Coronary artery (tissue), 2 donors: ENCODE results near the gene CEP128.
A peak's percentile ranks its signal among the peaks of the same experiment; 100 is the strongest.

Experiments used
- DNase-seq: peaks from one replicate; pipeline ENCODE4 v3.0.0-alpha.2; 2017; ENCODE audit warnings: low spot score
- H3K27ac ChIP-seq, 2 donors: fragments of 200-600 bp; sonication (generic); one replicate each; pipeline ENCODE4 v1.5.1; 2016 to 2019
- H3K4me3 ChIP-seq: fragments of 200-600 bp; sonication (generic); 2 replicates; pipeline ENCODE4 v1.5.1; 2016; ENCODE audit warnings: mild to moderate bottlenecking, moderate library complexity
- CTCF ChIP-seq: fragments of 200-600 bp; sonication (generic); IDR thresholded peaks from one replicate; pipeline ENCODE4 v1.5.1; 2019; ENCODE audit warnings: antibody characterized with exemption

The CEP128 gene

DNA sequence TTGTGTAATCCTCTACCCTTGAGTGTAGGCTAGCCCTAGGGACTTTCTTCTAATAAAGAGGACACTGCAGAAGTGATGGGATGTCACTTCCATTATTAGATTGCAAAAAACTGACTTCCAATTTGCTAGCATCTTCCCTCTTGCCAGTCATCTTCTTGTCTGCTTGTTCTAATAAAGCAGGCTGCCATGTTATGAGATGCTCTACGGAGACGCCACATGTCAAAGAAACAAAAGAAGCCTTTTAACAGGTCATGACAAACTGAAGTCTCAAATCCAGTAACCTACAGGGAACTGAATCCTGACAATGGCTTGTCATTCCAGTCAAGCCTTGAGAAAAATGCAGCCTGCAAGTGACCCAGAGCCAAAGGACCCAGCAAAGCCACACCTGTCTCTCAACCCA lies 76.0 kb downstream of the CEP128 start:
- Histone ChIP-seq H3K27ac (no peak overlapping the region), H3K4me3 (no peak overlapping the region)
- DNase-seq: no peak
- TF ChIP-seq CTCF: no peak

DNA sequence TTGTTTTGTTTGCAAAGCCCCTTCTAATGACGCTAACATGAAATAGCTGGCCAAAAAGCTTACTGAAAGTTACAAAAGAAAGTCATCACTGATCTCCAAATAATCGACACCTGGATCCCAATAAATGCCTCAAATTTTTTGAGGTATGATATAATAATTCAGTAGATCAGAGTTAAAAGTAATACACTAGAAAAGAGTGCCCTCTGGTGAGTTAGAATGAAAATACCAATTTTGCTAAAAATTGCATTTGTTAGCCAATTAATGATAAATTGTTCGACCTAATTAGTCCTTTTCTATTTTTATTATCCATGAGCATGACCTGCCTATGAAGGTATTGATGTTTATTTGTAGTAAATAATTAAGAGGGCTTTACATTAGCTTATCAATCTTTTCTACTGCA lies 78.6 kb downstream of the CEP128 start:
- H3K27ac ChIP-seq: no peak overlapping the region
- no peak for TF ChIP-seq CTCF
- H3K4me3 ChIP-seq: no peak overlapping the region
- no peak for DNase-seq

GRCh38 chr14:80862541-80862940 lies 79.0 kb downstream of the CEP128 start:
- Histone ChIP-seq H3K27ac (no peak overlapping the region), H3K4me3 (no peak overlapping the region)
- no peak for TF ChIP-seq CTCF
- no peak for DNase-seq

DNA sequence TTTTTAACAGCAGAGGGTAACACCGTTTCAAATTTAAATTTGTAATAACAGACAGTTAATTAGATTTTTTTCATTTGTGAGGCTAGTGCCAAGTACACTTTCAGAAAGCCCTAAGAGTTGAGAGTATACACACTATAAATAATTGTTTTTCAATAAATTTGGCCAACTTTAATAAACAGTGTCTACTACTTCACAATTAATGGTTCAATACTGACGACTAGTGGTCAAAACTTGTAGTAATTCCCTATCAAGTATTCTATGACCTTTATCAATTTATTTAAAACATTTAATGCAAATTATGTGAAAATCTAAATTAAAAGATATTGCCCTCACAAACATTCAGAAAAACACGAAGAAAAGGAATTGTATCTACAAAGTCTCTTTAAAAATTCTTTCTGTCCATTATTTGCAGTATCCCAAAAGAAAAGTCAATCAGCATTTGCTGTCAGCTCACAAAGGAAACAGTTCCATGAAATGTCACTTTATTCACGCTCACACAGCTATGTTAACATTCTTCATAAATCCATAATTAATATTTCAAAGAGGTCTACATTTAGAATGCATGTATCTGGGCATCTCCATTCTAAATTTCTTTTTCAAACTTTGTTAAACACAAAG lies 91.2 kb downstream of the CEP128 start:
- no peak overlapping the region for H3K4me3 ChIP-seq
- H3K27ac ChIP-seq: no peak overlapping the region
- TF ChIP-seq CTCF: peak; percentile 34
- no peak for DNase-seq

GRCh38 chr14:80847070-80847469 lies 94.5 kb downstream of the CEP128 start:
- no peak for DNase-seq
- TF ChIP-seq CTCF: no peak
- no peak overlapping the region for H3K4me3 ChIP-seq
- no peak overlapping the region for H3K27ac ChIP-seq

- DNase-seq: no peak
These were observed 95.7 kb downstream of the CEP128 start for GRCh38 chr14:80845856-80846255.

More at GRCh38 chr14:80845856-80846255, 95.7 kb downstream of the CEP128 start:
- TF ChIP-seq CTCF: no peak
- no peak overlapping the region for H3K27ac ChIP-seq
- H3K4me3 ChIP-seq: no peak overlapping the region
